ENCODE measurements around the gene LAMTOR4.
"Not testable (repeated sequence)": the region's sequence is repeated elsewhere in the genome, so short reads cannot be mapped to it uniquely, and the experiment has no call there.

Gene LAMTOR4

GRCh38 chr7:100124301-100125230 lies 24.2 kb upstream of the LAMTOR4 start:
- no peak for DNase-seq

- no peak for DNase-seq
Observed at GRCh38 chr7:100126239-100126930, 22.3 kb upstream of the LAMTOR4 start.

- DNase-seq, result peak; percentile 91
Observed at GRCh38 chr7:100126931-100127865, 21.5 kb upstream of the LAMTOR4 start, which contains the start of gene MBLAC1. MBLAC1 (plus strand) TSS chr7:100126967; CDS start chr7:100127396, 429 bp downstream.

- DNase-seq, result no peak
Observed at GRCh38 chr7:100127866-100128636, 20.7 kb upstream of the LAMTOR4 start.

- DNase-seq, result no peak
Observed at GRCh38 chr7:100128637-100128963, 20.1 kb upstream of the LAMTOR4 start.

GRCh38 chr7:100130220-100130607 lies 18.5 kb upstream of the LAMTOR4 start:
- not testable (repeated sequence) for DNase-seq

GRCh38 chr7:100130608-100131453 lies 17.9 kb upstream of the LAMTOR4 start:
- peak; percentile 89 for DNase-seq

- no peak for DNase-seq
Observed at GRCh38 chr7:100132126-100132525, 16.6 kb upstream of the LAMTOR4 start.

GRCh38 chr7:100132697-100133151 lies 16.0 kb upstream of the LAMTOR4 start:
- DNase-seq, result peak; percentile 70

- no peak for DNase-seq
Observed at GRCh38 chr7:100137851-100138760, 10.6 kb upstream of the LAMTOR4 start.

- no peak for DNase-seq
Observed at GRCh38 chr7:100141555-100141949, 7.2 kb upstream of the LAMTOR4 start.

- no peak for DNase-seq
Observed at GRCh38 chr7:100142461-100142860, 6.3 kb upstream of the LAMTOR4 start.

- not testable (repeated sequence) for DNase-seq
Observed at GRCh38 chr7:100146350-100146749, 2.4 kb upstream of the LAMTOR4 start.

GRCh38 chr7:100147278-100147677 lies 1.4 kb upstream of the LAMTOR4 start:
- DNase-seq, result no peak

GRCh38 chr7:100148225-100148558 lies 526 bp upstream of the LAMTOR4 start:
- DNase-seq, result no peak

- DNase-seq, result no peak
Observed at GRCh38 chr7:100152404-100152803, 3.7 kb downstream of the LAMTOR4 start.

- DNase-seq, result no peak
Observed at GRCh38 chr7:100152937-100153666, 4.4 kb downstream of the LAMTOR4 start.

GRCh38 chr7:100153708-100154535 lies 5.2 kb downstream of the LAMTOR4 start:
- no peak for DNase-seq

All from activated T-cell treated with anti-CD3 and anti-CD28 coated beads, Interleukin-2, amount 50 U/mL, for 1 hour (primary cell).